Left colon (tissue), 2 donors: Measurements from ENCODE around the gene GGA2. TPM values are rescaled to one million over a fixed set of nuclear protein-coding genes. Genes with fewer than 3 reads are reported as not detected.
"Not testable (repeated sequence)": the region's sequence is repeated elsewhere in the genome, so short reads cannot be mapped to it uniquely, and the experiment has no call there.

Experiments used
- ATAC-seq: fragments of 200-7000 bp; cut with Tn5 transposase; one replicate; pipeline ENCODE4 v1.9.1; 2020; ENCODE audit warnings: mild to moderate bottlenecking, moderate library complexity
- DNase-seq, 2 donors: peaks; one replicate each; pipeline ENCODE4 v3.0.0-alpha.2; 2020
- intact Hi-C, 2 donors: fragments of 100-400 bp; cut with DNase I in 1 of 2; cut with micrococcal nuclease in 1 of 2; formaldehyde crosslinking; loops; one replicate each; pipeline versions ENCODE4 v1.11.2 to v1.14.0; 2022; cut with DNase I, micrococcal nuclease
- total RNA-seq, 2 donors: library from RNA; stranded (reverse); fragmentation: NEBNext Ultra II Directional; extraction: Animal tissue kit (Norgen Biotek cat#: 25700); gene quantifications; one replicate each; pipeline ENCODE4 v1.2.1, GENCODE V29; 2021
- donor health status: DM: no; HTN: no; CAD: no.
- donor health status: DM: yes; HTN: yes; CAD: no.

GGA2 gene
- total RNA-seq, 2 donors from 2014 or later = 42.6 to 45.3 TPM

- ATAC-seq = no peak
- intact Hi-C loops = no loop called here
- no peak for DNase-seq
Measured at GRCh38 chr16:23528644-23529310, 18.5 kb upstream of the GGA2 start.

GRCh38 chr16:23527961-23528643, 17.8 kb upstream of the GGA2 start:
- intact Hi-C loops = no loop called here
- ATAC-seq (no peak), DNase-seq (no peak)

DNA sequence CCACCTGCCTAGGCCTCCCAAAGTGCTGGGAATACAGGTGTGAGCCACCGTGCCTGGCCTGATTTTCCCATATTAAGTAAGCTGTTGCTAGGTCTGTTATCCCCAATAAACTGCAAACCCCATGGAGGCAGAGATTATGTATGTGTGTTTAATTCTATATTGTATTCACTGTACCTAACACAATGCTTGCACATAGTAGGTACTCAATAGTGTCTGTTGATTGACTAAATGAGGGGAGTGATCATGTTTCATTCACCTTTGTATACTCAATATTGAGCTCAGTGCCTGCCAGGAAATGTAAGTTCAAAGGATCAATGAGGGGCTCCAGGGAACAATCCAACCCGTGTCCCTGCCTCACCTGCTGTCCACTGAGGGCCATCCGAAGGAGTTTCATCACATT, 14.6 kb upstream of the GGA2 start:
- no peak for DNase-seq
- intact Hi-C loops = no loop called here
- no peak for ATAC-seq

GRCh38 chr16:23523876-23524385, 13.6 kb upstream of the GGA2 start:
- ATAC-seq (no peak), DNase-seq (no peak)
- intact Hi-C loops = no loop called here

DNA sequence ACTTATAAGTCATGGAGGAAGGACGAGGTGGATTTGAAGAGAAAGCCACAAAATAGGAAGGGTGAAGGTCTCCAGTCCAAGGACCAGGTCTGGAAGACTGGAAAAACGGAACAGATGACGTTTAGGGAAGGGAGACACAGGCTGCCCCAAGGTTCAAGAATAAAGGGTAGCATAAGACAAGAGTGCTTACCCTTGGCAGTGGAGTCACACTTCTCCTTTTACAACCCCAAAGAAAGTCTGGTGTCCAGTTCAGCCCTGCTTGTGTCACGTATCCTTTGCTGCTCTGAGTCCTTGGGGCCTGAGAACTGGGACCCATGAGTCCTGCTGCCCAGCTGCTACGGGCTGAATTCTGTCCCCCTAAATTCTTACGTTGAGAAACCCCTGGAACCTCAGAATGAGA, 13.0 kb upstream of the GGA2 start:
- DNase-seq (no peak), ATAC-seq (no peak)
- intact Hi-C loops = no loop called here

DNA sequence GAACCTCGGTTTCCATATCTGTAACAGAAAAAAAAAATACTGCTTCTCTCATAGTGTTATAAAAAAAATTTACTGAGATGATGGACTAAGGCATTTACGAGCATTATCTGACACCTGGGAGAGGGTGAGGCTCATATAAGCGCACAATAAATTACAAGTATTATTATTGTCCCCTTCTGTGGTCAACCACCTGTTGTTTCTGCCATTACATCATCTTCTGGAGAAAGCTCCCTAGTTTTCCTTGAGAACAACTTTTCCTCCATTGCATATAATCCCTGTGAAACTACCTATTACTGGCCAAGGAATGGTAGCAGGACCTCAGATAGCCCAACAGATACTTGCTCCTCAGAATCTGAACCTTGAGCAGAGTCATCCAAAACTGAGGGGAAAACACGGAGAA, 11.7 kb upstream of the GGA2 start:
- ATAC-seq (no peak), DNase-seq (no peak)
- intact Hi-C loops = no loop called here

GRCh38 chr16:23521037-23521743, 10.9 kb upstream of the GGA2 start:
- intact Hi-C loops = no loop called here
- ATAC-seq (no peak), DNase-seq (no peak)

- ATAC-seq = no peak
- intact Hi-C loops = no loop called here
Measured at GRCh38 chr16:23520500-23520899, 10.2 kb upstream of the GGA2 start.

GRCh38 chr16:23519282-23519681, 9.0 kb upstream of the GGA2 start:
- no peak for DNase-seq
- ATAC-seq = no peak
- intact Hi-C loops = no loop called here

More at GRCh38 chr16:23520500-23520899, 10.2 kb upstream of the GGA2 start:
- DNase-seq = no peak

DNA sequence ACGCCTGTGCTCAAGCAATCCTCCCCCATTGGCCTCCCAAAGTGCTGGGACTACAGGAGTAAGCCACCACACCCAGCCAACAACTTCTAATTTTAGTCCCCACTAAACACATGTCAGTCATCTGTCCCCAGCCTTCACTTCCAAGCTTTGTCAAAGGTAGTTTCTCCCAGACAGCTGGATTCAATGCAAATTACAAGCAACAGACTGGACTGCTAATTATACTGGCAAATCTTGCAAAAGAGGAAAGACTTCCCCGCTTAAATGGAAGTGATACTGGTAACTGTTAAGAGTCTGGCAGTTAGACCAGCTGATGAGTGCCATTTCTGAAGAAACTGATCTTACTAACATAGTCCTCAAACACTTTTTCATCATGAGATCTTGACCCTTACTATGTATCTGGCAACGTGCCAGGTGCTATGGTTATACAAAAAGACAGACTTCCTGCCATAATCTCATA, 8.2 kb upstream of the GGA2 start:
- ATAC-seq (peak; percentile 58), DNase-seq (no peak)
- intact Hi-C loops = no loop called here

DNA sequence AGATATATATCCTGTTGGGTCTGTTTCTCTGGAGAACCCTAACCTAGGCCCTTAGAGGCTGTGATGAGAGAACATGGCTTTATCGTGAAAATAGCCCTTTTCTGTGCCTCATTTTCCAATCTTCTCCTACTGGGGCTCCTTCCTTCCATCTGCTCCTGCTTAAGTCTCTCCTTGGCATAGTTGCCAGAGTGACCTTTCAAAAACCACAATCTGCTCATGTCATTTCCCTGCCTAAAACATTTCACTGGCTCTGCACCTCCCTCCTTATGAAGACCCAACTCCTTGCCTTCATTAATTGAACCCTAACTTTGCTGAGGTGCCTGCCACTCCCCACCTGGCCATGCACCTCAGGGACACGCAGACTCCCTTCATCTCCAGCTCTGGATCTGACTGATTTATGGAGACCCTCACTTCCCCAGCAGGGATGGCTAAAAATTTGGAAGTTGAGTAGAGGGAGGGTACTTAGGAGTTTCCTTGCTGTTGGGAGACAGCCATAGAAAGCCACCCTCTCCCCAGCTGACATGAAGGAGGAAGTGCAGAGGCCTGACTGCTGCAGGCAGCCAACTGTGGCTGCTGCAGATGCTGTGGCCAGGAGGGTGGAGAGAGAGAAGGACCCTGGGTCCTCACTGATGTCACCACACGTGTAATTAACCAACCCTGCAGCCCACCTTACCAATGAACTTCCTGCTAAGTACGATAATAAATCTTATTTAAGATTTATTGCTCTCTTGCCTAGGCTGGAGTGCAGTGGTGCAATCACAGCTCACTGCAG, 6.3 kb upstream of the GGA2 start:
- DNase-seq = no peak
- ATAC-seq = no peak
- intact Hi-C loops = no loop called here

- intact Hi-C loops = no loop called here
- no peak for ATAC-seq
- no peak for DNase-seq
Measured at GRCh38 chr16:23515881-23516280, 5.6 kb upstream of the GGA2 start.

DNA sequence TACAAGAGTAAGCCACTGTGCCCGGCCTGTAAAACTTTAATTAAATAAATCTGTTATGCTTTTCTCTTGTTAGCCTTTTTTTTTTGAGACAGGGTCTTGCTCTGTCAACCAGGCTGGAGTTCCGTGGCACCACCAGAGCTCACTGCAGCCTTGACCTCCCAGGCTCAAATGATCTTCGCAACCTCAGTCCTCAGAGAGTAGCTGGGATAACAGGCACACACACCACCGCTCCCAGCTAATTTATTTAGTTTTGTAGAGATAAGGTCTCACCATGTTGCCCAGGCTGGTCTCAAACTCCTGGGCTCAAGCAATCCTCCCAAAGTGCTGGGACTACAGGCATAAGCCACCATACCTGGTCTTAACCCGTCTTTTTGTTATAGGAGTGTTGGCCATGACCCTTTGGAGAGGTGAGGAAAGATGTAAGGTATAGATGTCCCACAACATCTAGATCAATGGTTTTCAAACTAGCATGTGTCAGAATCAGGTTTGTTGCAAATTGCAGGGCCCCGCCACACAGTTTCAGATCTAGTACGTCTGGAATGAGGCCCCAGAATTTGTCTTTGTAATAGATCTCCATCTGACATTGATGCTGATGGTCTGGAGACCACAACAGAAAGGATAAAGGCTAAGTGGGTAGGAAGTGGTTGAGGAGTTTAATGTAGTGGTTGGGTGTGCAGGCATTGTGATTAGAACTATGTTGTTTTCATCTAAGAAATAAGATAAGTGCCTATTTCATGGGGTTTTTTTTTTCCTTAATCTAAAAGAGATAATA, 4.3 kb upstream of the GGA2 start:
- intact Hi-C loops = no loop called here
- DNase-seq (no peak), ATAC-seq (no peak)

- ATAC-seq (no peak), DNase-seq (no peak)
- intact Hi-C loops = no loop called here
Measured at GRCh38 chr16:23512168-23512695, 1.9 kb upstream of the GGA2 start.

DNA sequence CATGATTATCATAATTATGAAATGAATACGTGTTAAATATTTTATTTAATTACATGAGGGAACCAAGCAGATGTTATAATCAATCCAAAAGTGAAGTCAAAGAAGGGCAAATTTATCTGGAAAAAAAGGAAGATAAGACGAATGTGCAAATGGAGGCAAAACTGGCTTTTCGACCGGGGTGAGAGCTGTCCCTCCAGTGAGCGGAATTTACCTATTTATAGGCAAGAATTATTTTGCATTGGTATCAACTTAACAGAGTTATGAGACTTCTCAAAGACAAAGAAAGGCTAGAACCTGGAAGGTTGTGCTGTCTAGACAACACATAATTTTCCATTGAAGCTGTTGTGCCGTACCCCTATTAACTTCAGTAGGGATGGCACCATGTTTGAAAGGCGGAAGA, 1.4 kb upstream of the GGA2 start:
- ATAC-seq = no peak
- intact Hi-C loops = no loop called here
- DNase-seq = no peak

DNA sequence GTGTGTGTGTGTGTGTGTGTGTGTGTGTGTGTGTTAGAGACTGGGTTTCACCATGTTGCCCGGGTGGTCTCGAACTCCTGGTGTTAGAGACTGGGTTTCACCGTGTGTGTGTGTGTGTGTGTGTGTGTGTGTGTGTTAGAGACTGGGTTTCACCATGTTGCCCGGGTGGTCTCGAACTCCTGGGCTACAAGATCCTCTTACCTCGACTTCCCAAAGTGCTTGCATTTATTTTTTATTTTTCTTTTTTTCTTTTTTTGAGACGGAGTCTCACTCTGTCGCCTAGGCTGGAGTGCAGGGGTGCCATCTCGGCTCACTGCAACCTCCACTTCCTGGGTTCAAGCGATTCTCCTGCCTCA, 599 bp upstream of the GGA2 start:
- intact Hi-C loops, DNase-seq, ATAC-seq: not testable (repeated sequence)

GRCh38 chr16:23509782-23510163, 521 bp downstream of the GGA2 start:
- peak in 1 of 2 donors; percentile 38 for DNase-seq
- intact Hi-C loops = no loop called here
- peak; percentile 49 for ATAC-seq

GRCh38 chr16:23509441-23509754, 896 bp downstream of the GGA2 start:
- intact Hi-C loops = no loop called here
- ATAC-seq (no peak), DNase-seq (no peak)
